HFFc6 (cell line): Measurements from ENCODE around the gene CHRDL1. TPM values are rescaled to one million over a fixed set of nuclear protein-coding genes. Genes with fewer than 3 reads are reported as not detected.
"Not testable (repeated sequence)": the region's sequence is repeated elsewhere in the genome, so short reads cannot be mapped to it uniquely, and the experiment has no call there.

Source experiments
- DNase-seq: peaks from one replicate; pipeline ENCODE4 v3.0.0-alpha.2; 2018
- H3K27ac Mint-ChIP-seq: 2 replicates; pipeline ENCODE4 v1.8.0; 2020; ENCODE audit warnings: mild to moderate bottlenecking, mixed read lengths
- H3K27me3 Mint-ChIP-seq: 2 replicates; pipeline ENCODE4 v1.8.0; 2021; ENCODE audit warnings: mild to moderate bottlenecking, moderate library complexity, mixed read lengths; ENCODE audit not compliant: insufficient read depth
- H3K36me3 Mint-ChIP-seq: 2 replicates; pipeline ENCODE4 v1.8.0; 2021; ENCODE audit warnings: low read depth, mixed read lengths
- H3K4me1 Mint-ChIP-seq: 2 replicates; pipeline ENCODE4 v1.8.0; 2020; ENCODE audit warnings: low read depth, mixed read lengths
- H3K4me3 Mint-ChIP-seq: 2 replicates; pipeline ENCODE4 v1.8.0; 2020; ENCODE audit warnings: mild to moderate bottlenecking, moderate library complexity, mixed read lengths
- H3K9me3 Mint-ChIP-seq: 2 replicates; pipeline ENCODE4 v1.8.0; 2020; ENCODE audit warnings: mild to moderate bottlenecking, mixed read lengths
- CTCF ChIP-seq: fragments of 200-600 bp; sonication (generic); IDR thresholded peaks from 2 replicates; pipeline ENCODE4 v1.5.0; 2021; ENCODE audit warnings: antibody characterized with exemption, mild to moderate bottlenecking
- long read RNA-seq: library from polyadenylated mRNA; unstranded; transcript quantifications from one replicate; pipeline ENCODE4 v2.0.0, GENCODE V29; 2019
- total RNA-seq, 6 experiments: library from RNA; stranded (reverse); fragmentation: NEBNext Ultra II Directional; extraction: Animal tissue kit (Norgen Biotek cat#: 25700); gene quantifications; 2 replicates in 1 of 6; 3 replicates in 5 of 6; pipeline ENCODE4 v1.2.3, GENCODE V29; 2021

The CHRDL1 gene
- 1 to 10 TPM in 4 of 6 experiments, under 1 TPM in 2; 0.47 to 3.0 (median 2.3) TPM for total RNA-seq
- long read RNA-seq = 0 reads

GRCh38 chrX:110795645-110796406 is at the start of gene CHRDL1:
CHRDL1 (minus strand) TSS chrX:110795817; CDS start chrX:110792181, 3,636 bp downstream.
- no peaks in the 10 kb centered on the region for H3K36me3 Mint-ChIP-seq
- H3K4me1 Mint-ChIP-seq = peaks cover 6% of the 10 kb centered on the region; the same call in 1 of the 2 replicates
- H3K27ac Mint-ChIP-seq = no peak within 1 kb of the TSS
- no peak for DNase-seq
- no peak for TF ChIP-seq CTCF
- H3K9me3 Mint-ChIP-seq = no peaks in the 10 kb centered on the region
- H3K27me3 Mint-ChIP-seq = no peaks in the 10 kb centered on the region
- H3K4me3 Mint-ChIP-seq = peak within 1 kb of the TSS; percentile 82

GRCh38 chrX:110836982-110837381 is 41.4 kb upstream of the CHRDL1 start:
- Mint-ChIP-seq H3K9me3 (no peaks in the 10 kb centered on the region), H3K36me3 (no peaks in the 10 kb centered on the region), H3K27ac (no peak overlapping the region), H3K4me1 (peaks cover 13% of the 10 kb centered on the region), H3K27me3 (no peaks in the 10 kb centered on the region; the same call in 1 of the 2 replicates), H3K4me3 (no peak overlapping the region)
- DNase-seq = no peak
- peak; percentile 44; the same call in 1 of the 2 replicates for TF ChIP-seq CTCF

- no peaks in the 10 kb centered on the region for H3K9me3 Mint-ChIP-seq
- TF ChIP-seq CTCF = no peak
- H3K36me3 Mint-ChIP-seq = no peaks in the 10 kb centered on the region
- H3K27me3 Mint-ChIP-seq = no peaks in the 10 kb centered on the region; the same call in 1 of the 2 replicates
- H3K4me3 Mint-ChIP-seq = no peak overlapping the region
- DNase-seq = no peak
- peaks cover 13% of the 10 kb centered on the region for H3K4me1 Mint-ChIP-seq
- H3K27ac Mint-ChIP-seq = no peak overlapping the region
Measured at GRCh38 chrX:110836451-110836850, 40.8 kb upstream of the CHRDL1 start.

- Mint-ChIP-seq H3K36me3 (no peaks in the 10 kb centered on the region), H3K4me1 (peaks cover 13% of the 10 kb centered on the region), H3K4me3 (no peak overlapping the region), H3K27ac (no peak overlapping the region), H3K9me3 (no peaks in the 10 kb centered on the region), H3K27me3 (no peaks in the 10 kb centered on the region; the same call in 1 of the 2 replicates)
- no peak for TF ChIP-seq CTCF
- no peak for DNase-seq
Measured at GRCh38 chrX:110836001-110836400, 40.4 kb upstream of the CHRDL1 start.

GRCh38 chrX:110825972-110826371 is 30.4 kb upstream of the CHRDL1 start:
- Mint-ChIP-seq H3K27me3 (peaks cover 2% of the 10 kb centered on the region), H3K4me1 (peaks cover 8% of the 10 kb centered on the region; the same call in 1 of the 2 replicates), H3K27ac (no peak overlapping the region), H3K9me3 (no peaks in the 10 kb centered on the region), H3K4me3 (no peak overlapping the region), H3K36me3 (no peaks in the 10 kb centered on the region)
- no peak for DNase-seq
- no peak for TF ChIP-seq CTCF

- H3K4me3 Mint-ChIP-seq, H3K4me1 Mint-ChIP-seq, H3K9me3 Mint-ChIP-seq, H3K27ac Mint-ChIP-seq, H3K36me3 Mint-ChIP-seq, H3K27me3 Mint-ChIP-seq, DNase-seq: not testable (repeated sequence)
Measured at GRCh38 chrX:110816543-110816942, 20.9 kb upstream of the CHRDL1 start.
